H7 (cell line): ENCODE data around the gene ATP5PD. TPM values are rescaled to one million over a fixed set of nuclear protein-coding genes. Genes with fewer than 3 reads are reported as not detected.
"Not testable (repeated sequence)": the region's sequence is repeated elsewhere in the genome, so short reads cannot be mapped to it uniquely, and the experiment has no call there.

Experiments
- DNase-seq: peaks from one replicate; pipeline ENCODE4 v3.0.0; 2012
- H3K27me3 ChIP-seq: 2 replicates; pipeline ENCODE4 v1.6.0; 2011; ENCODE audit warnings: mild to moderate bottlenecking, low read length; ENCODE audit not compliant: control insufficient read depth, insufficient read depth
- H3K36me3 ChIP-seq: replicated peaks from 2 replicates; pipeline ENCODE4 v1.5.1; 2011; ENCODE audit warnings: low read length; ENCODE audit not compliant: control insufficient read depth, insufficient read depth
- H3K4me3 ChIP-seq: 2 replicates; pipeline ENCODE4 v1.5.1; 2011; ENCODE audit warnings: low read depth, mild to moderate bottlenecking, control low read depth, low read length, moderate library complexity; ENCODE audit not compliant: insufficient read depth
- total RNA-seq: library from RNA; depleted of rRNA; stranded (reverse); fragments of >200 nt; shearing (Covaris generic); gene quantifications from 2 replicates; pipeline ENCODE4 v1.2.3, GENCODE V29; 2014

ATP5PD gene
- total RNA-seq, 1 experiment from 2014 or later: 432 TPM

GRCh38 chr17:75008373-75008772 lies 38.4 kb downstream of the ATP5PD start:
- no peak for DNase-seq

GRCh38 chr17:75006653-75007052 lies 40.1 kb downstream of the ATP5PD start:
- peaks cover 3% of the 10 kb centered on the region for H3K36me3 ChIP-seq
- H3K4me3 ChIP-seq: no peak overlapping the region
- DNase-seq: no peak
- no peaks in the 10 kb centered on the region for H3K27me3 ChIP-seq

More at GRCh38 chr17:75008373-75008772, 38.4 kb downstream of the ATP5PD start:
- Histone ChIP-seq H3K27me3 (no peaks in the 10 kb centered on the region), H3K36me3 (no peaks in the 10 kb centered on the region; the same call in 1 of the 2 replicates), H3K4me3 (no peak overlapping the region)

DNA sequence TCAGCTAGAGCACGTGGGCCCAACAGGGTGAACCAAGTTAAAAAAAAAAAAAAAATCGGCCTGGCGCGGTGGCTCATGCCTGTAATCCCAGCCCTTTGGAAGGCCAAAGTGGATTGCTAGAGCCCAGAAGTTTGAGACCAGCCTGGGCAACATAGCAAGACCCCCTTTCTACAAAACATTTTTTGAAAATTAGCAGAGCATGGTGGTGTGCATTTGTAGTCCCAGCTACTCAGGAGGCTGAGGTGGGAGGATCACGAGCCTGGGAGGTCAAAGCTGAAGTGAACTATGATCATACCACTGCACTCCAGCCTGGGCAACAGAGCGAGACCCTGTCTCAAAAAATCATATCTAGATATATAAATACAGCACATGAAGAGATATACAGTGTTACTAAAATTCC lies 40.7 kb downstream of the ATP5PD start:
- not testable (repeated sequence) for H3K4me3 ChIP-seq, DNase-seq, H3K36me3 ChIP-seq, H3K27me3 ChIP-seq

- Histone ChIP-seq H3K4me3 (no peak overlapping the region), H3K36me3 (peaks cover 3% of the 10 kb centered on the region), H3K27me3 (no peaks in the 10 kb centered on the region)
- no peak for DNase-seq
Measured at GRCh38 chr17:75005291-75005690, 41.5 kb downstream of the ATP5PD start.

DNA sequence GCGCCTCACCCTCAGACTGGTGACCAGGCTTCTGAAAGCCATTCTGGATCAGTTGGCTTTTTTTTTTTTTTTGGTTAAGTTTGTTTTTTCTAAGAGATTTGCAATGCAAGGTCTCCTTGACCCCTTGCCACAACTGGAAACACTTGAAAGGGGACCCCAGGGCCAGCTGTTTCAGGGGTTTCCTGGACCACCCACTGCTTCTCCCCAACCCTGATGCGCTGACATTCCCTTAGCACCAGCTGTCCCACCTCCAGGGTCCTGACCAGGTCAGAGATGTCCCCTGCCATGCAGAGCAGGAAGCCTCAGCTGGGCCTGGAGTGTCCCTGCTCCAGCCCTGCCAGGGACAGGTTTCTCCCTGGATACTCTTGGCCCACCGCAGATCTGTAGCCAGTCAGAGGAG lies 42.4 kb downstream of the ATP5PD start:
- no peak overlapping the region for H3K4me3 ChIP-seq
- no peaks in the 10 kb centered on the region for H3K27me3 ChIP-seq
- H3K36me3 ChIP-seq: peaks cover 3% of the 10 kb centered on the region
- DNase-seq: no peak

DNA sequence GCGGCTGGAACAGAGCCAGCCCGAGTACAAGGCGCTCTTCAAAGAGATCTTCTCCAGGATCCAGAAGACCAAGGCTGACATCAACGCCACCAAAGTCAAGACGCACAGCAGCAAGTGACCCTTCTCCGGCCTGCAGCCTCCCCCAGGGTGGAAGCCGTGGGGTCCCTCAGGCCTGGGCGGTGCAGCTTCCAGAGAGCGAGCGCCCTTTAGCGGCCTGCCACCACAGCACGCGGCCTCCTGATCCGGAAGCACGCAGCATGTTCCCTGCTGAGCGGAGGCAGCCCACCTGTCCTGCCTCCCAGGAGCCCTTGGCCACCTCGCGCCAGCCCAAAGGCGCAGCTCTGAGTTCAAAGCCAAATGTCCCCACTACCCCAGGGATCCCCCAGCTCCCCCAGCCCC lies 42.8 kb downstream of the ATP5PD start:
- DNase-seq: peak; percentile 49
- H3K36me3 ChIP-seq: peaks cover 3% of the 10 kb centered on the region
- no peak overlapping the region for H3K4me3 ChIP-seq
- no peaks in the 10 kb centered on the region for H3K27me3 ChIP-seq

GRCh38 chr17:75003070-75003956 lies 43.5 kb downstream of the ATP5PD start:
- peaks cover 3% of the 10 kb centered on the region for H3K36me3 ChIP-seq
- peak; percentile 74 for DNase-seq
- H3K27me3 ChIP-seq: no peaks in the 10 kb centered on the region
- H3K4me3 ChIP-seq: no peak overlapping the region

GRCh38 chr17:75001915-75002843 lies 44.6 kb downstream of the ATP5PD start:
- DNase-seq: peak; percentile 32
- peaks cover 3% of the 10 kb centered on the region for H3K36me3 ChIP-seq
- H3K27me3 ChIP-seq: no peaks in the 10 kb centered on the region
- no peak overlapping the region for H3K4me3 ChIP-seq

- no peak for DNase-seq
- Histone ChIP-seq H3K27me3 (no peaks in the 10 kb centered on the region), H3K4me3 (no peak overlapping the region), H3K36me3 (peaks cover 3% of the 10 kb centered on the region)
Measured at GRCh38 chr17:74999523-74999922, 47.2 kb downstream of the ATP5PD start.

DNA sequence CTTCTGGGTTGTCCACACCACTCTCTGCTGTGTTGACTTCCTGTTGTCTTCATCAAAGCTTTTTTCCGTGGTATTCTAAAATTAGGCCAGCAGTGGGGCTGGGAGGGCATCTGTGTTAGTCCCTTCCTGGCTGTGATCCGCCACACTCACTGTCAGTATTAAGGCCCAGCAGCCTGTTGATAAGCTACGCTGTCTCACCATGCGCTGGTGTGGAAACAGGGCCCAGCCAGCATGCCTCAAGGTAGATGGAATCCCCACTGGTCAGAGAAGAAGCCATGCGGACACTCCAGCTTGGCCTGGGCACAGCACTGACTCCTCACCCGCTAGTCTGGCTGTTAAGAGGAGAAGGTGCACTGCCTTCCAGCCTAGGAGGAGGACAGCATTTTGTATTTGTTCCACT lies 48.0 kb downstream of the ATP5PD start:
- no peak for DNase-seq
- Histone ChIP-seq H3K4me3 (no peak overlapping the region), H3K36me3 (peaks cover 3% of the 10 kb centered on the region), H3K27me3 (no peaks in the 10 kb centered on the region)

DNA sequence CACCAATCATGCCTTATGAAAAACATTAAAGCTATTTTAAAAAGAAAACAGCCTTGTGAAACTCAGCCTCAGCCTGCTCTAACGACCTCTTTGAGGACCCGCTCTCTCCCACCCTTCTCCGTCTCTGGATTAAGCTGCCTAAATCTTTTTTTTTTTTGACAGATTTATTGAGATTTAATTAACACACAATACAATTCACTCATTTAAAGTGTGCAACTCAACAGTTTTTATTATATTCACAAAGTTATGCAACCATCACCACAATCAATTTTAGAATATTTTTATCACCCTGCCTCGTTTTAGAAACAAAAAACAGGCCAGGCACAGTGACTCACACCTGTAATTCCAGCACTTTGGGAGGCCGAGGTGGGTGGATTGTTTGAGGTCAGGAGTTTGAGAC lies 50.9 kb downstream of the ATP5PD start:
- no peak overlapping the region for H3K4me3 ChIP-seq
- DNase-seq: no peak

DNA sequence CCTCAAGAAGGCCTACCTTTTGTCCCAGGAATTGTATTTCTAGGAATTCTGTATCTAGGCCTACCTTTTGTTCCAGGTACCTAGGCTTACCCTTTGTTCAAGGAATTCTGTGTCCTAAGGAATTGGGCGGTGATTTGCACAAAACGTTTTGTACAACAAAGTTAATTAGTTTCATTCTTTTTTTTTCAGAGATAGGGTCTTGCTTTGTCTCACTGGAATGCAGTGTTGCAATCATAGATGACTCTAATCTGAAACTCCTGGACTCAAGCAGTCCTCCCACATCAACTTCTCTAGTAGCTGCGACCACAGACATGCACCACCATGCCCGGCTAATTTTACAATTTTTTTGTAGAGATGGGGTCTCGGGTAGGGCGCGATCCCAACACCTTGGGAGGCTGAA lies 52.3 kb downstream of the ATP5PD start:
- Histone ChIP-seq H3K4me3 (no peak overlapping the region), H3K27me3 (no peaks in the 10 kb centered on the region), H3K36me3 (no peaks in the 10 kb centered on the region)
- no peak for DNase-seq

More for the DNA sequence above, 50.9 kb downstream of the ATP5PD start:
- no peaks in the 10 kb centered on the region for H3K27me3 ChIP-seq
- H3K36me3 ChIP-seq: no peaks in the 10 kb centered on the region; the same call in 1 of the 2 replicates

DNA sequence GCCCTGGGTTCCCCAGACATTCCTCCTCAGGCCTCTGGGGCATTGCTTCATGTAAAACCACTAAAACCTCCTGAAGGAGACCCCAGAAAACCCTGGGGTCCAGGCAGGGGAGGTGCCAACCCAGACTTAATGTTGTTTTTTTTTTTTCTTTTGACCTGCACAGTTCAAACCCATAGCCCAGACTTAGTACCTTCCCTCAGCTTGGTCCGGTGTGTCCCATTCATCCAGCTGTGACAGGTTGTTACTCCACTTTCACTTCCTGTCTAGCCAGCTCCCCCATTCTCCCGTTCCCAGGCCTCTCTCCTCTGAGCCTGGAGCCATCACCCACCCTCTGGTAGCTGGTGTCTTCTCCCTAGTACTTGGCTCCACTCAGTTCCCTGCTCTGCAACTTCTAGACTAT lies 54.5 kb downstream of the ATP5PD start:
- Histone ChIP-seq H3K27me3 (no peaks in the 10 kb centered on the region), H3K36me3 (no peaks in the 10 kb centered on the region), H3K4me3 (no peak overlapping the region)
- no peak for DNase-seq

DNA sequence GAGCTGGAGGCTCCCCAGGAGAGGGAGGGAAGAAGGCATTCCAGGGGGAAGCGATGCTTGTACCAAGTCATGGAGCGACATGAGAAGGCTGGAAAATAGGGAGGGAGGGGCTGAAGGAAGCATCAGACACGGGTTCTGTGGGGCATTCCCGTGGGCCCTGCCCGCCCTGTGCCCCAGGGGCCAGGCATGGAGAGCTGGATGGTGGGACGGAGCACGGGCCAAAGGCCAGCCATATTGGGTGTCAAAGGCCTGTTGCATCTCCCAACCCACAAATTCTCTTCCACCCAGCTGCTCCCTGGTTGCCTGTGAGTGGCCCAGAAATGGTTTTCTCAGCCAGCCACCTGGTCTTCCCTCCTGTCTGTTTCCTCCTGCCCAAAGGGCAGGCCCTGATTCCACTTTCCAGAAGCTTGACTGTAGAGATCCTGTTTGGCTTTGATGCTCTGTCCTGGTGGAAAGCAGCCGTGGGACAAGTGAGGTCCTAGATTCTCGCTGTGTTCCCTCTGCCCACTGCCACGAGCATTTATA lies 56.1 kb downstream of the ATP5PD start:
- Histone ChIP-seq H3K36me3 (no peaks in the 10 kb centered on the region), H3K27me3 (no peaks in the 10 kb centered on the region), H3K4me3 (no peak overlapping the region)
- no peak for DNase-seq
